Measurements from ENCODE around the gene EFCAB11.

The EFCAB11 gene

DNA sequence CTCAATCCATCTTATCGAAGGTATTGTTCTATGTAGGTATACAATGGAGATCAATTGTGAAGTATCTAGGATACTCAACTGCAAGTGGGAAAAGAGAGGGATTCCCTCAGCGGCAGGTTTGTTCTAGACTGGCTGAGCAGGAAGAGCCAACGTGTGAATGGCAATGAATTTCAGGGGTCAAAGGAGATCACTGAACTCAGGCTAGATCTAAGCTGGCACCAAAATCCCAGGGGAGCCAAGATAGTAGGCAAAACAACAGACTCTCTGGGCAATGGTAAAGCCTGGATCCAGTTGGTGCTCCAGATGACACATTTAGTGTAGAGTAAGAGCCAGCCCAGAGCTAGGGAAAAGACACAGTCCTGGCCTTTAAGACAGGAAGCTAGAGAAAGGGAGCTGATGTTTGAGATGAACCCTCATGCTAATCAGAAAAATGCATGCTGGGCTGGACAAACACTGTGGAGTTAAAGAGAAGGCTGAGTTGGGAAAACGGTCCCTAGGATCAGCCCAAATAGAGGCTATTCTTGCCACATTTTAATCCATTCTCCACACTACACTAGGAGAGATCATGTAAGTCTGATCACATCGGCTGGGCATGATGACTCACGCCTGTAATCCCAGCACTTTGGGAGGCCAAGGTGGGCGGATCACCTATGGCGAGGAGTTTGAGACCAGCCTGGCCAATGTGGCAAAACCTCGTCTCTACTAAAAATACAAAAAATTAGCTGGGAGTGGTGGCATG lies 45.6 kb downstream of the EFCAB11 start:
- Histone ChIP-seq H3K27ac (ENCODE audit: low read depth, low read length, poor library complexity, severe bottlenecking) (no peak overlapping the region), H3K4me3 (ENCODE audit: low read depth, low read length, poor library complexity, severe bottlenecking) (no peak overlapping the region), H3K4me2 (ENCODE audit: low read length) (no peak overlapping the region), H3K9me3 (ENCODE audit: low read length) (no peaks in the 10 kb centered on the region), H3K79me2 (ENCODE audit: insufficient read depth, low read length) (no peaks in the 10 kb centered on the region), H3K9me2 (ENCODE audit: low read depth, low read length) (no peaks in the 10 kb centered on the region), H3K27me3 (ENCODE audit: insufficient read depth, low read length) (no peaks in the 10 kb centered on the region), H3F3A (ENCODE audit: insufficient read depth, low read length) (no peaks in the 10 kb centered on the region), H3K36me3 (ENCODE audit: insufficient read depth, low read length) (no peaks in the 10 kb centered on the region), H4K20me1 (ENCODE audit: insufficient read depth, low read length) (no peaks in the 10 kb centered on the region), H3K9ac (ENCODE audit: low read length) (no peak overlapping the region), H3K4me1 (ENCODE audit: insufficient read depth, low read length, severe bottlenecking) (no peaks in the 10 kb centered on the region), H2AFZ (ENCODE audit: low read length) (no peak overlapping the region)
- TF ChIP-seq EZH2 (IDR thresholded peaks at IDR 0.05; ENCODE audit: borderline replicate concordance, low read length): no peak
- TF ChIP-seq, protein P1, sequence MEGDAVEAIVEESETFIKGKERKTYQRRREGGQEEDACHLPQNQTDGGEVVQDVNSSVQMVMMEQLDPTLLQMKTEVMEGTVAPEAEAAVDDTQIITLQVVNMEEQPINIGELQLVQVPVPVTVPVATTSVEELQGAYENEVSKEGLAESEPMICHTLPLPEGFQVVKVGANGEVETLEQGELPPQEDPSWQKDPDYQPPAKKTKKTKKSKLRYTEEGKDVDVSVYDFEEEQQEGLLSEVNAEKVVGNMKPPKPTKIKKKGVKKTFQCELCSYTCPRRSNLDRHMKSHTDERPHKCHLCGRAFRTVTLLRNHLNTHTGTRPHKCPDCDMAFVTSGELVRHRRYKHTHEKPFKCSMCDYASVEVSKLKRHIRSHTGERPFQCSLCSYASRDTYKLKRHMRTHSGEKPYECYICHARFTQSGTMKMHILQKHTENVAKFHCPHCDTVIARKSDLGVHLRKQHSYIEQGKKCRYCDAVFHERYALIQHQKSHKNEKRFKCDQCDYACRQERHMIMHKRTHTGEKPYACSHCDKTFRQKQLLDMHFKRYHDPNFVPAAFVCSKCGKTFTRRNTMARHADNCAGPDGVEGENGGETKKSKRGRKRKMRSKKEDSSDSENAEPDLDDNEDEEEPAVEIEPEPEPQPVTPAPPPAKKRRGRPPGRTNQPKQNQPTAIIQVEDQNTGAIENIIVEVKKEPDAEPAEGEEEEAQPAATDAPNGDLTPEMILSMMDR (IDR thresholded peaks at IDR 0.05; ENCODE audit: low read length): no peak

DNA sequence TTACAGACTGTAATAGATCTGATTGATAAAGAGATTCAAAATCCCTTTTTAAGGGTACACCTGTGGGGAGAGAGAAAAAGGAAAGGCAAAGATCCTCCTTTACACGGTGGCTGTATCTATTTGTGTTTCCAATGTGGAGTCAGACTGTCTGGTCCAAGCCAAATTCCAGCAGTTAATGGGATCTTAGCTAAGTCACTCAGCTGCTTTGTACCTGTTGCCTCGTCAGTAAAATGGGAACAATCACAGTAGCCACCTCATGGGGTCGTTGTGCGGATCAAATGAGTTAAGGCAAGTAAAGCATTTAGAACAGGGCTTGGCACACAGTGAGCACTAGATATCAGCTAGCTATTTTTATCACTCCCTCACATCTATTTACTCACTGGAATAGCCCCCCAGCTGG lies 46.9 kb downstream of the EFCAB11 start:
- H3K79me2 ChIP-seq (ENCODE audit: insufficient read depth, low read length): no peaks in the 10 kb centered on the region
- H4K20me1 ChIP-seq (ENCODE audit: insufficient read depth, low read length): no peaks in the 10 kb centered on the region
- no peak overlapping the region for H3K27ac ChIP-seq (ENCODE audit: low read depth, low read length, poor library complexity, severe bottlenecking)
- no peaks in the 10 kb centered on the region for H3K27me3 ChIP-seq (ENCODE audit: insufficient read depth, low read length)
- H3K9me3 ChIP-seq (ENCODE audit: low read length): no peaks in the 10 kb centered on the region
- H3K36me3 ChIP-seq (ENCODE audit: insufficient read depth, low read length): no peaks in the 10 kb centered on the region
- no peak overlapping the region for H3K4me3 ChIP-seq (ENCODE audit: low read depth, low read length, poor library complexity, severe bottlenecking)
- TF ChIP-seq, protein P1 (IDR thresholded peaks at IDR 0.05; ENCODE audit: low read length): no peak
- no peak for TF ChIP-seq EZH2 (IDR thresholded peaks at IDR 0.05; ENCODE audit: borderline replicate concordance, low read length)
- no peaks in the 10 kb centered on the region for H3K4me1 ChIP-seq (ENCODE audit: insufficient read depth, low read length, severe bottlenecking)
- no peaks in the 10 kb centered on the region for H3K9me2 ChIP-seq (ENCODE audit: low read depth, low read length)
- H3K9ac ChIP-seq (ENCODE audit: low read length): no peak overlapping the region
- H2AFZ ChIP-seq (ENCODE audit: low read length): no peak overlapping the region
- H3F3A ChIP-seq (ENCODE audit: insufficient read depth, low read length): no peaks in the 10 kb centered on the region
- no peak overlapping the region for H3K4me2 ChIP-seq (ENCODE audit: low read length)

DNA sequence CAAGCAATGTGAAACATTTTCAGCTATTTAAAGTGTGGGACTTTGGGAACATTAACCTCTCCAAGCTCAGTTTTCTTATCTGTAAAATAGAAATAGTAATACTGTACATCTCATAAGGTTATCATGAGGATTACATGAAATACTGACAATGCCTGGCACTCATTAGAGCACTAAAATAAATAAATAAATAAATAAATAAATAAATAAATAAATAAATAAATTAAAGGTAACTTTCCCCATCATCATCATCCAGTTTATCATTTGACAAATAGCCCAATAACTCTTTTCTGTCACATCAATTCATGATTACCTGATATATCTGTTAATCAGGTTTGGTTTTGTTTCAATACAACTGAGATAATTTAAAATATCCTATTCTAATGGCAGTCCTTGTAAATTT lies 48.5 kb downstream of the EFCAB11 start:
- no peaks in the 10 kb centered on the region for H3F3A ChIP-seq (ENCODE audit: insufficient read depth, low read length)
- no peaks in the 10 kb centered on the region for H3K9me2 ChIP-seq (ENCODE audit: low read depth, low read length)
- H3K36me3 ChIP-seq (ENCODE audit: insufficient read depth, low read length): no peaks in the 10 kb centered on the region
- H3K79me2 ChIP-seq (ENCODE audit: insufficient read depth, low read length): no peaks in the 10 kb centered on the region
- H4K20me1 ChIP-seq (ENCODE audit: insufficient read depth, low read length): no peaks in the 10 kb centered on the region
- H2AFZ ChIP-seq (ENCODE audit: low read length): no peak overlapping the region
- no peak overlapping the region for H3K4me2 ChIP-seq (ENCODE audit: low read length)
- no peak overlapping the region for H3K27ac ChIP-seq (ENCODE audit: low read depth, low read length, poor library complexity, severe bottlenecking)
- no peak overlapping the region for H3K4me3 ChIP-seq (ENCODE audit: low read depth, low read length, poor library complexity, severe bottlenecking)
- no peaks in the 10 kb centered on the region for H3K27me3 ChIP-seq (ENCODE audit: insufficient read depth, low read length)
- no peak overlapping the region for H3K9ac ChIP-seq (ENCODE audit: low read length)
- H3K4me1 ChIP-seq (ENCODE audit: insufficient read depth, low read length, severe bottlenecking): no peaks in the 10 kb centered on the region
- TF ChIP-seq, protein P1 (IDR thresholded peaks at IDR 0.05; ENCODE audit: low read length): no peak
- TF ChIP-seq EZH2 (IDR thresholded peaks at IDR 0.05; ENCODE audit: borderline replicate concordance, low read length): no peak
- no peaks in the 10 kb centered on the region for H3K9me3 ChIP-seq (ENCODE audit: low read length)
